HEK293T (cell line): ENCODE results near the gene S100A9.

Experiments
- CTCF ChIA-PET: fragments of 350-600 bp; formaldehyde crosslinking; extraction: SDS; loops from one replicate; lab custom pipeline; 2021; ENCODE audit warnings: antibody characterized with exemption, inconsistent platforms; lab: Yijun Ruan, JAX
- POLR2A ChIA-PET: fragments of 350-600 bp; formaldehyde crosslinking; extraction: SDS; loops from one replicate; lab custom pipeline; 2020; ENCODE audit warnings: antibody characterized with exemption, inconsistent platforms; lab: Yijun Ruan, JAX
- DNase-seq: peaks from one replicate; pipeline ENCODE4 v3.0.0; 2012; ENCODE audit warnings: mixed read lengths; ENCODE audit errors: extremely low spot score
- ARNT ChIP-seq: fragments of 450-650 bp; IDR thresholded peaks from 2 replicates; pipeline ENCODE4 v1.6.1; 2017; ENCODE audit warnings: mild to moderate bottlenecking
- BHLHE40 ChIP-seq: fragments of 450-650 bp; IDR thresholded peaks from 2 replicates; pipeline ENCODE4 v1.6.1; 2016; ENCODE audit warnings: mild to moderate bottlenecking, moderate library complexity, borderline replicate concordance
- CTBP1 ChIP-seq: fragments of 450-650 bp; IDR thresholded peaks from 2 replicates; pipeline ENCODE4 v1.6.1; 2016; ENCODE audit warnings: borderline replicate concordance
- ELF4 ChIP-seq: fragments of 450-650 bp; IDR thresholded peaks from 2 replicates; pipeline ENCODE4 v1.6.1; 2017; ENCODE audit warnings: antibody characterized with exemption
- FOXA1 ChIP-seq: fragments of 450-650 bp; IDR thresholded peaks from 2 replicates; pipeline ENCODE4 v1.6.1; 2016; ENCODE audit warnings: mild to moderate bottlenecking
- FOXK2 ChIP-seq: fragments of 450-650 bp; IDR thresholded peaks from 2 replicates; pipeline ENCODE4 v1.6.1; 2016; ENCODE audit warnings: mild to moderate bottlenecking
- FOXM1 ChIP-seq: fragments of 450-650 bp; IDR thresholded peaks from 2 replicates; pipeline ENCODE4 v1.6.1; 2017; ENCODE audit warnings: mild to moderate bottlenecking, borderline replicate concordance
- HDGF ChIP-seq: fragments of 450-650 bp; IDR thresholded peaks from 2 replicates; pipeline ENCODE4 v1.6.1; 2017; ENCODE audit warnings: antibody characterized with exemption, borderline replicate concordance
- L3MBTL2 ChIP-seq: fragments of 450-650 bp; conservative IDR thresholded peaks from 2 replicates; pipeline ENCODE4 v1.6.1; 2016; ENCODE audit warnings: mild to moderate bottlenecking
- LEF1 ChIP-seq: fragments of 450-650 bp; IDR thresholded peaks from 2 replicates; pipeline ENCODE4 v1.6.1; 2017; ENCODE audit warnings: mild to moderate bottlenecking, borderline replicate concordance
- NFRKB ChIP-seq: fragments of 450-650 bp; IDR thresholded peaks from 2 replicates; pipeline ENCODE4 v1.6.1; 2016; ENCODE audit warnings: mild to moderate bottlenecking, moderate library complexity
- SP1 ChIP-seq: fragments of 450-650 bp; IDR thresholded peaks from 2 replicates; pipeline ENCODE4 v1.6.1; 2017
- SUZ12 ChIP-seq: fragments of 450-650 bp; IDR thresholded peaks from 2 replicates; pipeline ENCODE4 v1.6.1; 2016; ENCODE audit warnings: mild to moderate bottlenecking
- TARDBP ChIP-seq: fragments of 450-650 bp; IDR thresholded peaks from 2 replicates; pipeline ENCODE4 v1.6.1; 2016
- ZNF384 ChIP-seq: fragments of 450-650 bp; IDR thresholded peaks from 2 replicates; pipeline ENCODE4 v1.6.1; 2016
- TF ChIP-seq, protein P1 (sequence below): fragments of 450-650 bp; IDR thresholded peaks from 2 replicates; pipeline ENCODE4 v1.6.1; 2016

S100A9 gene

DNA sequence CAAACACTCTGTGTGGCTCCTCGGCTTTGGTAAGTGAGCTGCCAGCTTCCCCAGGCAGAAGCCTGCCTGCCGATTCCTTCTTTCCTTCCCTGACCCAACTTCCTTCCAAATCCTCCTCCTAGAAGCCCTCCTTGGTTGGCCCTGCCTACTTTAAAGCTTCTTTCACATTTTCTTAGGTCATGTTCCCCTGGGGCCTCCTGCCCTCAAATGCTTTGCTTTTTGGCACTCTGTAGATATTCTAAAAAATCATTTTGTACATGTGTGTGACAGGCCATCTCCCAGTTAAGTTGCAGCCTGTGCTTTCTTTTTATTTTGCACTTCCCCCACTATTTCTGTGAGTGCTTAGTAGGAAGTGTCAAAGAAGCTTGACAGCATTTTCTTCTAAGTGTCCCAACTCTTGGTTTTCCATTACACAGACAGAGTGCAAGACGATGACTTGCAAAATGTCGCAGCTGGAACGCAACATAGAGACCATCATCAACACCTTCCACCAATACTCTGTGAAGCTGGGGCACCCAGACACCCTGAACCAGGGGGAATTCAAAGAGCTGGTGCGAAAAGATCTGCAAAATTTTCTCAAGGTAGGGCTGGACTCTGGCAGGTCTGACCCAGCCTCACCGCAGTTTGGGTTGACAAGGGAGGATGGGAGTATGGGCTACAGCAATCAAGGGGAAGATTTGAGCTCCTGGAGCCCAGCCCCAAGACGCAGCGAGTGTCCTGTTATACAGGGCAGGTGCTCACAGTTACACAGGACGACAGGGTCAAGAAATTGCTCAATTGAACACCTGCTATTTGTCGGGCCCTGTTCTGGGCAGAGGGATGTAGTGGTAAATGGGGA is at the start of gene S100A9:
Gene S100A9 (plus strand): TSS at position 2 of the 838 bp plus-strand sequence. CDS start 430 bp downstream, at position 432.
- ChIA-PET CTCF (interaction anchor here (0.5 to 2.9 kb wide), 2 partner anchors 137 to 285 kb away, joined by 3 to 16 read pairs; no protein-coding TSS in a partner anchor), POLR2A (no interaction called here)
- no peak for TF ChIP-seq SUZ12
- no peak for TF ChIP-seq FOXA1
- TF ChIP-seq, protein P1, sequence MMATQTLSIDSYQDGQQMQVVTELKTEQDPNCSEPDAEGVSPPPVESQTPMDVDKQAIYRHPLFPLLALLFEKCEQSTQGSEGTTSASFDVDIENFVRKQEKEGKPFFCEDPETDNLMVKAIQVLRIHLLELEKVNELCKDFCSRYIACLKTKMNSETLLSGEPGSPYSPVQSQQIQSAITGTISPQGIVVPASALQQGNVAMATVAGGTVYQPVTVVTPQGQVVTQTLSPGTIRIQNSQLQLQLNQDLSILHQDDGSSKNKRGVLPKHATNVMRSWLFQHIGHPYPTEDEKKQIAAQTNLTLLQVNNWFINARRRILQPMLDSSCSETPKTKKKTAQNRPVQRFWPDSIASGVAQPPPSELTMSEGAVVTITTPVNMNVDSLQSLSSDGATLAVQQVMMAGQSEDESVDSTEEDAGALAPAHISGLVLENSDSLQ: no peak
- no peak for TF ChIP-seq BHLHE40
- TF ChIP-seq FOXK2: no peak
- no peak for TF ChIP-seq TARDBP
- no peak for TF ChIP-seq L3MBTL2
- no peak for TF ChIP-seq LEF1
- no peak for DNase-seq

DNA sequence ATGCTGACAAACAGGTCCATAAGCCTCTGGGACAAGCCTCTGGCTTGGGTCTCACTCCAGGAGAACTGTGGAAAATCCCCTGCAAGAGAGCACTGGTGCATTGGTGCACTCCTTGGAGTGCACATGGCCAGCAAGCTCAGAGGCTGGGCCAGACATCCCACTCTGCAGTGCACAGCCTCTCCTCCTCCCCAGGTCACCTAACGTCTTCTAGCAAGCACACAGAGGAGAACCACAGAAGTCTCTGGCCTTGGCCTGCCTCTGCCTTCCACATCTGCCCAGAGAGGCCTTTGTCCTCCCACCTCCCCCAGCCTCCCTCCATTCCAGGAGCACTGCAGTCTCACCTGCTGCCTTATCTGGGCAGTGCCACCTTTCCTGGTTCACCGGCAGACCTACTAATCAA is 49.1 kb upstream of the S100A9 start:
- no peak for DNase-seq
- no peak for TF ChIP-seq ZNF384
- no peak for TF ChIP-seq TARDBP
- TF ChIP-seq HDGF: no peak
- TF ChIP-seq SUZ12: no peak
- TF ChIP-seq, protein P1: no peak
- no peak for TF ChIP-seq FOXK2
- TF ChIP-seq BHLHE40: no peak
- no peak for TF ChIP-seq SP1
- TF ChIP-seq LEF1: no peak
- no peak for TF ChIP-seq NFRKB
- TF ChIP-seq FOXA1: no peak
- TF ChIP-seq L3MBTL2: no peak
- no peak for TF ChIP-seq ARNT
- no peak for TF ChIP-seq FOXM1
- no peak for TF ChIP-seq ELF4
- no peak for TF ChIP-seq CTBP1
- POLR2A ChIA-PET: no interaction called here
- CTCF ChIA-PET: no interaction called here

DNA sequence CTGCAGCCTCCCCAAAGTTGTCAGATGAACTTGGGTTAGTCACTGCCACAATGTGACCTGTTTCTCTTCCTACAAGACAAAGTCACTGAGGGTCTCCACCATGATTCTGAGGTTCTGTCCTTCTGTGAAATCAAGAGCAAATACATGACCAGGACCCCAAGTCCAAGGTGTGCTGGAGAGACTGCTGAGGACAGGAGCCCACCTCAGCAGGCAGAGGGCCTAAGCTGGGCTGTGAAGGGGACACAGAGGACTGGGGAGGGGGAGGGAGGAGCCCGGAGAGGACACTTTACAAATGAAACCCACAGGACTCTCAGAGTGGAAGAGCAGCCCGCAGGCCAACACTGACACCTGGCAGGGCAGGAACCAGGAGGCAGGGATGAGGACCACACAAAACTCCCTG is 48.2 kb upstream of the S100A9 start:
- POLR2A ChIA-PET: no interaction called here
- TF ChIP-seq FOXM1 (no peak), FOXA1 (no peak), CTBP1 (no peak), HDGF (no peak), TARDBP (no peak), LEF1 (no peak), L3MBTL2 (no peak), BHLHE40 (no peak)
- TF ChIP-seq, protein P1: no peak
- CTCF ChIA-PET: no interaction called here
- no peak for DNase-seq

DNA sequence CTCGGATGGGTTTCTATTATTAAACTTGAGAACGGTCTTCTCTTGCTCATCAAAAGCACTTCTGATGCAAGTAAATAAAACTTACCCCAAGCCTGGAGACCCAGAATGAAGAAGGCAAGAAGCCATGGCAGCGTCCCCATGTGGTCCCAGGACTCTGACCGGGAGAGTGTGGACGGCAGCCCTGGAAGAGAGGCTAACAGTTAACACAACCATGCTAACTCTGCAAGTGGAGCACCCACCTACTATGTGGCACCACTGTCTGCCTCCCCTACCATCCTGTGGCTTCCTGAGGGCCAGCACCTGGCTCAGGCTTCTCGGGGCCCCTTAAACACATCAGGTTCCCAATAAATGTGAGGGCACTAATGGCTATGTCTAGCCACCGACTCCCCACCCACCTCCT is 47.1 kb upstream of the S100A9 start:
- no peak for DNase-seq
- ChIA-PET CTCF (interaction anchor here (2.5 kb wide), 1 partner anchor 22 kb away, joined by 6 read pairs; no protein-coding TSS in a partner anchor), POLR2A (no interaction called here)
- TF ChIP-seq TARDBP (no peak), HDGF (no peak), FOXK2 (no peak), CTBP1 (no peak), FOXM1 (no peak), NFRKB (no peak), ARNT (no peak), L3MBTL2 (no peak), LEF1 (no peak), SP1 (no peak), ZNF384 (no peak), FOXA1 (no peak), BHLHE40 (no peak), ELF4 (no peak), SUZ12 (no peak)
- TF ChIP-seq, protein P1: no peak

DNA sequence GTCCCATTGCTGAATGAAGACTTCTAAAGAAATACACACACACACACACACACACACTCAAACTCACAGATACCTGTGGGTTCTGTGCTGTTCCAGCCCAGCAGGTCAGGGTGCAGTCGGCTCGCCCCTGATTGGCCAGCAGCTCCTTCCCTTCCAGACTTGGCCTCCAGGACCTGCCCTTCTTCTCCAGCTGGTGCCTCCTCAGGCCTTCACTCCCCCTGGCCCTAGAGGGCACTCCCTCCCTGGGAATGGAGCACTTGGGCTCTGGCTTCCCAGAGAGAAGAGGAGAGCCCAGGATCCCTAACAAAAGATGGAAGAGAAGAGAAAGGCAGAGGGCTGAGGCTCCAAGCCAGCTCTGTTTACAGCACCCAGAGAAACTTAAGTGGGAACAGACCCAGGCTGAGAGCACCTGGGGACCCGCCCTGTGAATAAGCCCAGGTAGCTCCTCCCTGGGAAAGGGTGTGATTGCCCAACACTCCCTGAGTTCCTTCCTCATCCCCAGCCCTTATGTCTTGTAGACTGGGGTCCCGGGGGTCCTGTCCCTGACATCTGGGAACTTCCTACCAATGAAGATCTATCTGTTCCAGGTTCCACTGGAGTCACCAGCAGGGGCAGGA is 45.0 kb upstream of the S100A9 start, which contains the start of gene PGLYRP3:
Gene PGLYRP3 (minus strand): TSS at position 383 of the 617 bp plus-strand sequence. CDS start 2,287 bp downstream, outside the sequence.
- TF ChIP-seq FOXA1: no peak
- TF ChIP-seq LEF1: no peak
- no peak for TF ChIP-seq HDGF
- no peak for TF ChIP-seq ZNF384
- TF ChIP-seq, protein P1: no peak
- TF ChIP-seq ELF4: no peak
- no peak for TF ChIP-seq SP1
- TF ChIP-seq BHLHE40: no peak
- TF ChIP-seq FOXM1: no peak
- TF ChIP-seq TARDBP: no peak
- no peak for TF ChIP-seq CTBP1
- no peak for TF ChIP-seq ARNT
- no peak for DNase-seq
- ChIA-PET CTCF (interaction anchor here (0.6 to 2.5 kb wide), 2 partner anchors 24 to 182 kb away, joined by 3 to 6 read pairs; no protein-coding TSS in a partner anchor), POLR2A (no interaction called here)
